ENCODE measurements around the gene SLAMF1. TPM values are rescaled to one million over a fixed set of nuclear protein-coding genes. Genes with fewer than 3 reads are reported as not detected.
"Not testable (repeated sequence)": the region's sequence is repeated elsewhere in the genome, so short reads cannot be mapped to it uniquely, and the experiment has no call there.

Gene SLAMF1, protein sequence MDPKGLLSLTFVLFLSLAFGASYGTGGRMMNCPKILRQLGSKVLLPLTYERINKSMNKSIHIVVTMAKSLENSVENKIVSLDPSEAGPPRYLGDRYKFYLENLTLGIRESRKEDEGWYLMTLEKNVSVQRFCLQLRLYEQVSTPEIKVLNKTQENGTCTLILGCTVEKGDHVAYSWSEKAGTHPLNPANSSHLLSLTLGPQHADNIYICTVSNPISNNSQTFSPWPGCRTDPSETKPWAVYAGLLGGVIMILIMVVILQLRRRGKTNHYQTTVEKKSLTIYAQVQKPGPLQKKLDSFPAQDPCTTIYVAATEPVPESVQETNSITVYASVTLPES
- total RNA-seq = 126 and 127 TPM in 2 replicates

DNA sequence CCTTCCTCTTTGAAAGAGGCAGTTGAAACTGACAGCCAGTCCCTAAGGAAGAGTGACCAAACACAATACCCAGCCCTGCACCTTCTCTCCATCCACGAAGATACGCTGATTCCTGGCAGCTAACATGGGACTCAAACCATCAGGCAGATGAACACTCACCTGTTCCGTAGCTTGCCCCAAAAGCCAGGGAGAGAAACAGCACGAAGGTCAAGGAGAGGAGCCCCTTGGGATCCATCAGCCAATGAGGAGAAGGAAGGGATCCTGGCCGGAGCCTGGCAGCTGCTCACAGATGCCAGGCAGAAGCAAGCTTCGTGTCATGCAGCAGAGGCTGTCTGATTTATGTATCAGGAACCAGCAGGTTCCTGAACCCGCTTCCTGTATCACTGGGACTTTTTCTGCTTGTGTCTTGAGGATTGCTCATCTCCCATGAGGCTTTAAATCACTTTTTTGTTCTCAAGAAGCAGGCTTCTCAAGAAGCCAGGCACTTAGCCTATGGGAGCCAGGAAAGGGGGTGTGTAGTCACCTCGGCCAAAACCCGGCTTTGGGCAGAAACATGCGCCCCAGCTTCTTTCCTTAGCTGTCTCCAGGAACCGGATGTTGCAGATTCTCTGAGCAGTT lies at the start of gene SLAMF1:
Gene SLAMF1 (minus strand): TSS at position 334 of the 618 bp plus-strand sequence. CDS start 99 bp downstream, at position 235.
- intact Hi-C loops (cut with micrococcal nuclease) = loop anchor here (1.0 to 5.0 kb wide), 4 partner anchors 9 to 550 kb away; partner anchors contain the start of gene IGSF8

DNA sequence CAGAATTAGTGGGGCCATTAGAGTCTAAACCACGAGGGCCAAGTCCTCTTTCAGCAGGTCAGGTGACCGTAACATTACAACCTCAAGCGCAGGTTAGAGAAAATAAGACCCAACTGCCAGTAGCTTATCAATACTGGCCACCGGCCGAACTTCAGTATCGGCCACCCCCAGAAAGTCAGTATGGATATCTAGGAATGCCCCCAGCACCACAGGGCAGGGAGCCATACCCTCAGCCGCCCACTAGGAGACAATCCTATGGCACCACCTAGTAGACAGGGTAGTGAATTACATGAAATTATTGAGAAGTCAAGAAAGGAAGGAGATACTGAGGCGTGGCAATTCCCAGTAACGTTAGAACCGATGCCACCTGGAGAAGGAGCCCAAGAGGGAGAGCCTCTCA lies 45.5 kb upstream of the SLAMF1 start:
- intact Hi-C loops (cut with micrococcal nuclease) = not testable (repeated sequence)

- intact Hi-C loops (cut with micrococcal nuclease) = no loop called here
Observed at GRCh38 chr1:160685266-160685665, 38.4 kb upstream of the SLAMF1 start.

DNA sequence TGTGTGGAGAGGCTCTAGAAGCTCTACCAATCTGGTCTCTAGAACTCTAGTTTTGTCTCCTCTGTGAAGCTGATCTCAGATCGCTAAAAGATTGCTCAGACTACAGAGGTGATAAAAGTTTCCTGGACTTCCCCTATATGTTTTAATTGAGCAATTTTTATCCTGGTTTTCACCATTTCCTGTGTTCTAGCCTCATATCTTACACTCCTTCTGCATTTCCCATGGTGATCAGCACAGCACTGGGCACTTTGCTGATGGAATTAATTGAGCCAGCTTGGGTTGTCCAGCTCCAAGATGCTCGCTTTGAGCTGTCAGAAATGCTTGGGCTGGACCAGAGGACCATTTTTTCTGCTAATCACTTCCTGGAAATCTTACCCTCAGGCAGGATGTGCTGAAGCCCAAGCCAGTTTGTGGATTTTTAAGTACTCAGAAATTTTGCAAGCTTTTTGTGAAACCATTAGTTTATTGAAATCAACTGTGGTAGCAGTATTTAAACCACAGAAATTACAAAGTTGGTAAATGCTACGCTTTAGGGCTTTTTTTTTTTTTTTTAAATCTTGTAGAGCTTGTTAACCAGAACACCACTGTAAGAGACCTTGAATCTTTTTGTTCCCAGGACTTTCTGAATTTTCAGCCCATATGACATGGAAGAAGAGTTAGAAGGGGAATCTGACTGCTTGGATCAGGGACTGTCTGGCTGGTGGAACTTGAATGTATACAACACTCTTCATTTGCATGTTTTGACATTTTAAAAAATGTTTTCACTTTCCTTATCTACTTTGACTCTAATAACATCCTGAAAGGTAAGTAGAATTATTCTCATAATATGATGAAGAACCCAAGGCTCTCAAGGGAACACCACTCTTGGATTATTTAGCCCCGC lies 36.4 kb upstream of the SLAMF1 start:
- intact Hi-C loops (cut with micrococcal nuclease) = loop anchor here (1.0 kb wide), 2 partner anchors 8 to 113 kb away; partner anchors contain the start of gene LY9

- intact Hi-C loops (cut with micrococcal nuclease) = loop anchor here (1.0 to 2.0 kb wide), 10 partner anchors 25 to 308 kb away; no protein-coding TSS in a partner anchor
Observed at GRCh38 chr1:160681891-160682140, 35.0 kb upstream of the SLAMF1 start.

DNA sequence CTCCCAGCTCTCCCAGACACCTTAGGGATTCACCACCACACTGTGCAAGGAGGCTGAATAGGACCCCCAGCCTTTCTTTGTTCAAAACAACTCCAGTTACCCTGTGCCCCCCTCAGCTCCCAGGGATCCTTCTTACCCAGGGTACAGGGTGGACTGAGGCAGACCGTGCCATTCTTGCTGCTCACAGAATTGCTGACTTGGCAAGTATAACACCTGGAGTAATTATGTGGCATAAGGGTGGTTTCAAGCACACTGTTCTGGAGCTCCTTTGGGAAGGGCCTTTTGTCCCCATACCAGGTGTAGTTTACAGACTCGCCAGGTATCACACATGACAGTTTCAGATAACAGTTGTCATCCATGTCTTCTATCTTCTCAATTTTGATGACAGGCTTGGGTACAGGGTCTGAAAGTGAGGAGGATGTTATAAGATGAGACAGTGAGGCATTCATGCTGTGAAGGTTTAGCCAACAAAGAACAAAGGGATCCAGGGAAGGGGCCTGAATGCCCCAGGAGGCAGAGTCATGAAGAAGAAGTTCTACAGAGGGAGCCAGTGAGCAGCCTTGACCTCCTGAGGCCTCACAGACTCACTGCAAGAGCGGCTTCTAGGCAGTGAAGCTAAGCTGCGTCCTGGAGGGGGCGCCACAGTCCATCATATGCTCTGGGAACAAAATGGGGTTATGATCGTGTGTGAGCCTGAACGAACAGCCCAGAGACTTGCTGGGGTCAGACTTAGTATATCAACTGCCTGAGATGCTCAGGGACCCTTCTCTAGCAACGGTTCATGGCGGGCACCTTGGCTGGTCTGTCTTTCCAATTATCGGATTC lies 34.4 kb upstream of the SLAMF1 start:
- intact Hi-C loops (cut with micrococcal nuclease) = loop anchor here (1.0 to 2.0 kb wide), 10 partner anchors 26 to 309 kb away; no protein-coding TSS in a partner anchor

DNA sequence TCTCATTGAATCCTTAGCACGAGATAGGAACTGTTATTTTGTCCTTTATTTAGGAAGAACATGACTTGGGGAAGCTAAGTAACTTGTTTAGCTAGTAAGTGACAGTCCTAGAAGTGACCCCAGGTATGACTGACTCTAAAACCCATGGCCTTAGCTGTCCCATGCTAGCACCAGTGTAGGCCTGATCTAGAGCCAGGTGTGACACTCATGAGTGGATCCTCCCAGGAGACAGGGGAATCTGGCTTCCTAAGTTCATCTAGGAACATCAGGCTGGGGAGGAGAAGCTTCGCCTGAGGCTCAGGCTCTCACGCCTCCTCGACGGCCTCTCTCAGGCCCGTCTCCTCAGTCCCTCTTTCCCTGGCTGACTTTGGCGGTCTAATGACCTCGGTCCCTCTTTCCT lies 33.6 kb upstream of the SLAMF1 start:
- intact Hi-C loops (cut with micrococcal nuclease) = loop anchor here (2.0 kb wide), 1 partner anchor 196 kb away; no protein-coding TSS in a partner anchor

DNA sequence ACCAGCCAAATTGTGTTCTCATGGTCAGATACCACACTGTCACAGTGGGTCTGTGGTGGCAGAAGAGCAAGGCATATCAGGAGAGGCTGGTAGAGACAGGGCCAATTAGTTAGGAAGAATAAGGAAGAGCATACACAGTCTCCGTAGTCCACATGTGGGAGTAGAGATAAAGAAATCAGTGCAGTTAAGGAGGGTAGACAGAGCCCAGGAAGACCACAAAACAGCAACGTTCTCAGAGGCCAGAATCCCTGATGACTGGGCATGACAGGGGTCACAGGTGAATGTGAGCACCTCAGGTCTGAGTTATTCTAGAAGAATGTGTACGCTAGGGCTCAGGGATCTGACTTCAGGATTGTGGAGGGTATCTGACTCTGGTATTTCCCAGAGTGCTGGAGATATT lies 33.0 kb upstream of the SLAMF1 start:
- intact Hi-C loops (cut with micrococcal nuclease) = loop anchor here (2.0 kb wide), 1 partner anchor 197 kb away; no protein-coding TSS in a partner anchor

GRCh38 chr1:160676869-160677597 lies 30.2 kb upstream of the SLAMF1 start:
- intact Hi-C loops (cut with micrococcal nuclease) = no loop called here

DNA sequence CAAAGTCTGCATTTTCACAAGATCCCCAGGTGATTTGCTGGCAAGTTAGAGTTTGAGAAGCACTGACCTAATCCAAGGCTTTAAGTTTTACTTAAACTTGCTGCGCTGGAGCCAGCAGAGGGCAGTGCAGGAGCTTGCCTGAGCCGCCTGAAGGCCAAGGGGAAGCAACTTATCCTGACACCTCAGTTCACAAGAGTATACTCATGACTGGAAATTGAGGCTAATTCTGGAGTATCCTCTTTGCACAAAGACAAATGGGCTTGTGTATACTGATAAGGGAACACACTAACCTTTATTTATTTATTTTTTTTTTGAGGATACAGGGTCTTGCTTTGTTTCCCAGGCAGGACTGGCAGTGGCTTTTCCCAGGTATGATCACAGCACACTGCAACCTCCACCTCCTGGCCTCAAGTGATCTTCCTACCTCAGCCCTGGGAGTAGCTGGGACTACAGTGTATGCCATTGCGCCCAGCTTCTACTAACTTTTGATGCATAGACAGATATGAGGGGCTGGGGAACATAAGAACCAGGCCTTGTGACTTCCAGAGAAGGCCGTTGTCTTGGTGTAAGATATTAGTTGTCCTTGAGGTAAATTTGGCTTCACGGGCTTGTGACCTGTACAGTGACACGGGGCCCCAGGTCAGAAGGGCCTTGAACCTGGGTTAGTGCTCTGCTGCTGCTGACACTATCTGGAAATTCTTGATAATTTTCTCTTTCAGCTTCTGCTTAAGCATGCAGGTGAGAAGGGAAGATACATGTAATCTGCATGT lies 29.0 kb upstream of the SLAMF1 start:
- intact Hi-C loops (cut with micrococcal nuclease) = loop anchor here (1.0 to 2.0 kb wide), 7 partner anchors 7 to 275 kb away; no protein-coding TSS in a partner anchor

GRCh38 chr1:160674415-160674814 lies 27.6 kb upstream of the SLAMF1 start:
- intact Hi-C loops (cut with micrococcal nuclease) = loop anchor here (2.0 kb wide), 2 partner anchors 52 to 130 kb away; no protein-coding TSS in a partner anchor

GRCh38 chr1:160672789-160673695 lies 26.2 kb upstream of the SLAMF1 start:
- intact Hi-C loops (cut with micrococcal nuclease) = loop anchor here (1.0 to 2.0 kb wide), 4 partner anchors 9 to 244 kb away; partner anchors contain the start of gene SLAMF1

DNA sequence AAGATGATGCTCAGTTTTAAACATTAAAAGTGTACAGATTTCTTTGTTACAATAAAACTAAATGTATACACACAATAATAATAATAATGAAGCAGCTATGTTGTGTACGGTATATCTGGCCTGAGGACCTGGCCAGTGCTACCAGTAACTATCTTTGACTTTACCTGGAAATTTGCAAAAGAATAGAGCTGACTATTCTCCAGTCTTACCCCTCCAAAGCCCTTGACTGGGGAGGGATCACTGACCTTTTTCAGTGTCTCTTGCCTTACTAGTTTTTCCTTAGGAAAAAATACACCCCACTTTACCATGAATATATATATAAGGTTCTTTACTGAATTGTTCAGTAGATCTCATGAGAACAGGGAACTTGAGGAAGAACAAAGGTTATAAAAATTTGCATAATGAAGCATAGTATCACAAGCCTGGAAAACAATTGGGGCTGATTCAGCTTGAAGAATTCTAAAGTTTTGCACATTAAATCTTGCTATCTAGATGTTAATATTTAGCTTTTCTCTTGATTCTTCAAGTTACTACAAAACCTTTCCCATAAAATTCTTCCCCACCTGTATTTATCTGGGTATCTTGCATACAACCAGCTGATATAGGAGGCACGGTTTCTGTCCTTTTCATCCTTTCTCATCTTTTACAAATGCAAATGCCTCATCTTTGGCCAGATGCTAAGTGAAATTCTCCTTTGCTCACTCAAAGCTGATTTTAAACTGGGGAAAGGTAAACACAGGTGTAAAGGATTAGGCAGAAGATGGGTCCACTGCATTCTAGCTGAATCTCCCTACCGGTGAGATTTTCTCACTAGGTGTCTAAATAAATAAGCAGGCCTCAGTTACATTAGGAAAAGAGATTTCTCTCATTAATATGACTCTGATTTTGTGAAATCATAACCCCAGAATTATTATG lies 25.0 kb upstream of the SLAMF1 start:
- intact Hi-C loops (cut with micrococcal nuclease) = loop anchor here (2.0 kb wide), 2 partner anchors 43 to 243 kb away; no protein-coding TSS in a partner anchor

GRCh38 chr1:160670701-160671100 lies 23.9 kb upstream of the SLAMF1 start:
- intact Hi-C loops (cut with micrococcal nuclease) = no loop called here

GRCh38 chr1:160669802-160670201 lies 23.0 kb upstream of the SLAMF1 start:
- intact Hi-C loops (cut with micrococcal nuclease) = no loop called here

DNA sequence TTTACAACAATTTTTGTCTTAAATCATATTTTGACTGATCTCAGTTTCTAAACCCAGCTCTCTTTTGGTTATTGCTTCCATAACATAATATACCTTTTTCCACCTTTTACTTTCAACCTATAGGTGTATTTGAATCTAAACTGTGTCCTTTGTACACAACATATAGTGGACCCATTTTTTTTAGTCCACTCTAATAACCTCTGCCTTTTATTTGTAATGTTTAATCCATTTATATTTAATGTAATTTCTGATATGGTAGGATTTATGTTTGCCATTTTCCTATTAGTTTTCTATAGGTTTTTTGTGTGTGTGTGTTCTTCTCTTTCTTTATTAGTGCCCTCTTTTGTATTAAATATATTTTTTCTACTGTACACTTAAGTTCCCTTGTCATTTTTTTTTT lies 22.4 kb upstream of the SLAMF1 start:
- intact Hi-C loops (cut with micrococcal nuclease) = no loop called here

- intact Hi-C loops (cut with micrococcal nuclease) = no loop called here
Observed at GRCh38 chr1:160667896-160668295, 21.1 kb upstream of the SLAMF1 start.

All from T-helper 1 cell treated with Interleukin-12 subunit alpha and Interleukin-12 subunit beta and Interleukin-4 antibody, amounts not matched to agents 30 ng/mL and 1 ng/mL, for 36 hours (primary cell).